Peyer's patch (tissue), 4 donors: ENCODE data around the gene RAB8A.

Experiments used
- POLR2A ChIP-seq, 2 donors: fragments of 450-650 bp; IDR thresholded peaks; one replicate each; pipeline ENCODE4 v1.5.1; 2017; ENCODE audit warnings: antibody characterized with exemption in 2 of 2, mild to moderate bottlenecking in 2 of 2, moderate library complexity in 2 of 2
- TF ChIP-seq, protein P1 (sequence below), 6 experiments: fragments of 450-650 bp in 4 of 6; fragments of 200-600 bp in 2 of 6; sonication (generic) in 1 of 6; IDR thresholded peaks; one replicate each; pipeline ENCODE4 v1.5.1; 2017 to 2019; ENCODE audit warnings: antibody characterized with exemption in 6 of 6, mild to moderate bottlenecking in 3 of 6, moderate library complexity in 1 of 6

GRCh38 chr19:16121967-16122366, 10.3 kb downstream of the RAB8A start:
- TF ChIP-seq, protein P1, sequence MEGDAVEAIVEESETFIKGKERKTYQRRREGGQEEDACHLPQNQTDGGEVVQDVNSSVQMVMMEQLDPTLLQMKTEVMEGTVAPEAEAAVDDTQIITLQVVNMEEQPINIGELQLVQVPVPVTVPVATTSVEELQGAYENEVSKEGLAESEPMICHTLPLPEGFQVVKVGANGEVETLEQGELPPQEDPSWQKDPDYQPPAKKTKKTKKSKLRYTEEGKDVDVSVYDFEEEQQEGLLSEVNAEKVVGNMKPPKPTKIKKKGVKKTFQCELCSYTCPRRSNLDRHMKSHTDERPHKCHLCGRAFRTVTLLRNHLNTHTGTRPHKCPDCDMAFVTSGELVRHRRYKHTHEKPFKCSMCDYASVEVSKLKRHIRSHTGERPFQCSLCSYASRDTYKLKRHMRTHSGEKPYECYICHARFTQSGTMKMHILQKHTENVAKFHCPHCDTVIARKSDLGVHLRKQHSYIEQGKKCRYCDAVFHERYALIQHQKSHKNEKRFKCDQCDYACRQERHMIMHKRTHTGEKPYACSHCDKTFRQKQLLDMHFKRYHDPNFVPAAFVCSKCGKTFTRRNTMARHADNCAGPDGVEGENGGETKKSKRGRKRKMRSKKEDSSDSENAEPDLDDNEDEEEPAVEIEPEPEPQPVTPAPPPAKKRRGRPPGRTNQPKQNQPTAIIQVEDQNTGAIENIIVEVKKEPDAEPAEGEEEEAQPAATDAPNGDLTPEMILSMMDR (IDR thresholded peaks at IDR 0.05): no peak
- no peak for TF ChIP-seq POLR2A (IDR thresholded peaks at IDR 0.05)
